Mesodermal cell (in vitro differentiated cells): ENCODE data around the gene AASDHPPT.

Experiments
- H3K27ac ChIP-seq: 2 replicates; pipeline ENCODE4 v1.7.0; 2013; ENCODE audit warnings: mild to moderate bottlenecking, low read depth, low read length, moderate library complexity; ENCODE audit not compliant: severe bottlenecking
- H3K36me3 ChIP-seq: 2 replicates; pipeline ENCODE4 v1.7.1; 2013; ENCODE audit warnings: mild to moderate bottlenecking, low read length, moderate library complexity; ENCODE audit not compliant: control insufficient read depth, insufficient read depth
- H3K4me1 ChIP-seq: one replicate; pipeline ENCODE4 v1.7.1; 2013; ENCODE audit warnings: mild to moderate bottlenecking, low read length; ENCODE audit not compliant: insufficient read depth, control insufficient read depth, poor library complexity, severe bottlenecking
- H3K4me3 ChIP-seq: 2 replicates; pipeline ENCODE4 v1.7.0; 2013; ENCODE audit warnings: low read length, control low read depth, mild to moderate bottlenecking; ENCODE audit not compliant: insufficient read depth, poor library complexity, severe bottlenecking; ENCODE audit errors: extremely low read depth
- H3K9me3 ChIP-seq: 2 replicates; pipeline ENCODE4 v1.7.1; 2013; ENCODE audit warnings: mild to moderate bottlenecking, low read length, moderate library complexity; ENCODE audit not compliant: control insufficient read depth
- WGBS, 2 experiments: methylation state at CpG; one replicate each; pipeline ENCODE4 v1.1.5; 2013; ENCODE audit warnings: missing lambda C conversion rate in 2 of 2; ENCODE audit not compliant: insufficient coverage in 2 of 2; 5-methylcytosine and 5-hydroxymethylcytosine counted together

Gene AASDHPPT

GRCh38 chr11:106086850-106087249 lies 9.4 kb downstream of the AASDHPPT start:
- Histone ChIP-seq H3K36me3 (peaks cover 40% of the 10 kb centered on the region), H3K27ac (peak overlapping the region; percentile 37), H3K4me1 (peaks cover 10% of the 10 kb centered on the region), H3K9me3 (no peaks in the 10 kb centered on the region), H3K4me3 (no peak overlapping the region)
- 100% methylated on average over 1 of the region's 2 CpGs; no CpG with 5 or more reads in 1 of the 2 experiments for WGBS, 2 experiments

GRCh38 chr11:106087815-106088435 lies 10.5 kb downstream of the AASDHPPT start:
- 60 to 88% methylated on average over 1 to 4 of the region's 9 CpGs for WGBS, 2 experiments
- H3K27ac ChIP-seq: no peak overlapping the region
- H3K9me3 ChIP-seq: no peaks in the 10 kb centered on the region
- no peak overlapping the region for H3K4me3 ChIP-seq
- peaks cover 10% of the 10 kb centered on the region for H3K4me1 ChIP-seq
- H3K36me3 ChIP-seq: peaks cover 42% of the 10 kb centered on the region

- no peak overlapping the region for H3K4me3 ChIP-seq
- peak overlapping the region; percentile 41 for H3K27ac ChIP-seq
- WGBS, 2 experiments: 92% methylated on average over 2 of the region's 4 CpGs; no CpG with 5 or more reads in 1 of the 2 experiments
- H3K4me1 ChIP-seq: peaks cover 10% of the 10 kb centered on the region
- H3K9me3 ChIP-seq: no peaks in the 10 kb centered on the region
- peaks cover 44% of the 10 kb centered on the region for H3K36me3 ChIP-seq
Observed at GRCh38 chr11:106088896-106089295, 11.4 kb downstream of the AASDHPPT start.

DNA sequence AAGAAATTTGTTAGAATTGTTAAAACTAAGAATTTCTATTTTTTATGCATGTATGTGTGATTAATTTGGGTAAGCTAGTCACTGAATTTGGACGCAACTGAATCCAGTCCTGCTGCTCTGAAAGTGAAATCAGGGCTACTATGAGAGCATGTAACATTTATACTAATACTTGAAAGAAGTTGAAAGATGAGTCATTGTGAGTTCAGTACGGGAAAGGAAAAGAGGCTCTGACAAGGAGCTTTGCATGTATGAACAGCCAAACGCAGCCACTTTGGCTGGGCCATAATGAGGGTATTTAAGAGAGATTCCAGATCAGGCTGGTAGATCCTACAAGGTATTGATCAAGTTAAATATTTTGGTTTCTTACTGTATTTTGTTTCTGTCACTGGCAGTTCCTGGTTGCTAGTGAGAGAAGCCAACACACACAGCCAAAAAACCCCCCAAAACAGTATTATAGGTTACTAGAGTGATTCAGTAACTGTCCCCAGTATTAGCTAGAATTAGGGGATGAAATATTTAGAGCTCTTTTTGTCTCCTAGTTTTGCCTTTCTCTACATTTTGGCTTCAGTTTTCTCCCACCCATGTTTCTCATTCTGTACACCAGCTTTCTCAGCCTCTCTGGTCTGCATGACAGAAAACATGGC lies 14.1 kb downstream of the AASDHPPT start:
- peaks cover 43% of the 10 kb centered on the region for H3K36me3 ChIP-seq
- H3K4me1 ChIP-seq: peaks cover 6% of the 10 kb centered on the region
- H3K4me3 ChIP-seq: no peak overlapping the region
- 84 to 100% methylated on average over 2 of the region's 3 CpGs for WGBS, 2 experiments
- no peak overlapping the region for H3K27ac ChIP-seq
- no peaks in the 10 kb centered on the region for H3K9me3 ChIP-seq

- H3K9me3 ChIP-seq: no peaks in the 10 kb centered on the region
- H3K36me3 ChIP-seq: peaks cover 51% of the 10 kb centered on the region
- peaks cover 6% of the 10 kb centered on the region for H3K4me1 ChIP-seq
- no peak overlapping the region for H3K4me3 ChIP-seq
- WGBS, 2 experiments: no CpG with 5 or more reads among the region's 1 CpG
- H3K27ac ChIP-seq: no peak overlapping the region
Observed at GRCh38 chr11:106092446-106092845, 15.0 kb downstream of the AASDHPPT start.

GRCh38 chr11:106098893-106099553 lies 21.6 kb downstream of the AASDHPPT start:
- Histone ChIP-seq H3K9me3 (no peaks in the 10 kb centered on the region), H3K36me3 (peaks cover 38% of the 10 kb centered on the region), H3K4me1 (no peaks in the 10 kb centered on the region), H3K27ac (no peak overlapping the region), H3K4me3 (no peak overlapping the region)
- WGBS, 2 experiments: no CpG with 5 or more reads among the region's 1 CpG

GRCh38 chr11:106101370-106101769 lies 23.9 kb downstream of the AASDHPPT start:
- Histone ChIP-seq H3K27ac (no peak overlapping the region), H3K4me3 (no peak overlapping the region), H3K36me3 (peaks cover 18% of the 10 kb centered on the region), H3K4me1 (no peaks in the 10 kb centered on the region), H3K9me3 (no peaks in the 10 kb centered on the region)
- 86 to 92% methylated on average over 1 of the region's 3 CpGs for WGBS, 2 experiments

DNA sequence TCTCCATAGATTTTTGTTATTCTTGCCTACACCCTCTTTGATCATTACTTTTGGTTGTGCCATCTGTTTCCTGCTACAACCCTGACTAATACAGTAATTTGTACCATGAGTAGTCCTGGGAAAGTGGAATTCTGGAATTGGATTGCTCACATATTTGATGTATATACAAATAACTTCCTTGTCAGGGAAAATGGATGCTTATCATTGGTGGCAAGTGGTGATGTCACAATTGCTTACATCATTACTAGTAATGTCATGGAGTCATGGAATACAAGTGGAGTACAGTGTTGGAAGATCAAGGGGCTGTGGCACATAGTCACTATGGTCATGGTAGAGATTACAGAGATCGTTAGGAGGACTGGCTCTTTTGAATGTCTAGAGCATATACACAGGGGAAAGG lies 24.4 kb downstream of the AASDHPPT start:
- 80 to 100% methylated on average over 1 of the region's 1 CpG for WGBS, 2 experiments
- peaks cover 16% of the 10 kb centered on the region for H3K36me3 ChIP-seq
- H3K27ac ChIP-seq: no peak overlapping the region
- H3K9me3 ChIP-seq: no peaks in the 10 kb centered on the region
- H3K4me3 ChIP-seq: no peak overlapping the region
- H3K4me1 ChIP-seq: no peaks in the 10 kb centered on the region

- WGBS, 2 experiments: 93 to 94% methylated on average over 4 to 6 of the region's 6 CpGs
- no peaks in the 10 kb centered on the region for H3K9me3 ChIP-seq
- H3K36me3 ChIP-seq: no peaks in the 10 kb centered on the region
- H3K4me1 ChIP-seq: no peaks in the 10 kb centered on the region
- H3K27ac ChIP-seq: no peak overlapping the region
- no peak overlapping the region for H3K4me3 ChIP-seq
Observed at GRCh38 chr11:106105986-106106385, 28.5 kb downstream of the AASDHPPT start.

GRCh38 chr11:106121570-106122320 lies 44.3 kb downstream of the AASDHPPT start:
- Histone ChIP-seq H3K4me1 (no peaks in the 10 kb centered on the region), H3K4me3 (no peak overlapping the region), H3K9me3 (peaks cover under 1% of the 10 kb centered on the region), H3K36me3 (no peaks in the 10 kb centered on the region), H3K27ac (no peak overlapping the region)
- WGBS, 2 experiments: 71 to 83% methylated on average over 3 of the region's 6 CpGs
